HEK293T (cell line): ENCODE data around the gene TFAP2D.

Experiments used
- ARNT ChIP-seq: fragments of 450-650 bp; IDR thresholded peaks from 2 replicates; pipeline ENCODE4 v1.6.1; 2017; ENCODE audit warnings: mild to moderate bottlenecking
- BHLHE40 ChIP-seq: fragments of 450-650 bp; IDR thresholded peaks from 2 replicates; pipeline ENCODE4 v1.6.1; 2016; ENCODE audit warnings: mild to moderate bottlenecking, moderate library complexity, borderline replicate concordance
- CTBP1 ChIP-seq: fragments of 450-650 bp; IDR thresholded peaks from 2 replicates; pipeline ENCODE4 v1.6.1; 2016; ENCODE audit warnings: borderline replicate concordance
- ELF4 ChIP-seq: fragments of 450-650 bp; IDR thresholded peaks from 2 replicates; pipeline ENCODE4 v1.6.1; 2017; ENCODE audit warnings: antibody characterized with exemption
- FOXK2 ChIP-seq: fragments of 450-650 bp; IDR thresholded peaks from 2 replicates; pipeline ENCODE4 v1.6.1; 2016; ENCODE audit warnings: mild to moderate bottlenecking
- FOXM1 ChIP-seq: fragments of 450-650 bp; IDR thresholded peaks from 2 replicates; pipeline ENCODE4 v1.6.1; 2017; ENCODE audit warnings: mild to moderate bottlenecking, borderline replicate concordance
- HDGF ChIP-seq: fragments of 450-650 bp; IDR thresholded peaks from 2 replicates; pipeline ENCODE4 v1.6.1; 2017; ENCODE audit warnings: antibody characterized with exemption, borderline replicate concordance
- LEF1 ChIP-seq: fragments of 450-650 bp; IDR thresholded peaks from 2 replicates; pipeline ENCODE4 v1.6.1; 2017; ENCODE audit warnings: mild to moderate bottlenecking, borderline replicate concordance
- NFRKB ChIP-seq: fragments of 450-650 bp; IDR thresholded peaks from 2 replicates; pipeline ENCODE4 v1.6.1; 2016; ENCODE audit warnings: mild to moderate bottlenecking, moderate library complexity
- PKNOX1 ChIP-seq: fragments of 450-650 bp; IDR thresholded peaks from 2 replicates; pipeline ENCODE4 v1.6.1; 2016
- SP1 ChIP-seq: fragments of 450-650 bp; IDR thresholded peaks from 2 replicates; pipeline ENCODE4 v1.6.1; 2017
- SUZ12 ChIP-seq: fragments of 450-650 bp; IDR thresholded peaks from 2 replicates; pipeline ENCODE4 v1.6.1; 2016; ENCODE audit warnings: mild to moderate bottlenecking
- ZNF384 ChIP-seq: fragments of 450-650 bp; IDR thresholded peaks from 2 replicates; pipeline ENCODE4 v1.6.1; 2016

DNA sequence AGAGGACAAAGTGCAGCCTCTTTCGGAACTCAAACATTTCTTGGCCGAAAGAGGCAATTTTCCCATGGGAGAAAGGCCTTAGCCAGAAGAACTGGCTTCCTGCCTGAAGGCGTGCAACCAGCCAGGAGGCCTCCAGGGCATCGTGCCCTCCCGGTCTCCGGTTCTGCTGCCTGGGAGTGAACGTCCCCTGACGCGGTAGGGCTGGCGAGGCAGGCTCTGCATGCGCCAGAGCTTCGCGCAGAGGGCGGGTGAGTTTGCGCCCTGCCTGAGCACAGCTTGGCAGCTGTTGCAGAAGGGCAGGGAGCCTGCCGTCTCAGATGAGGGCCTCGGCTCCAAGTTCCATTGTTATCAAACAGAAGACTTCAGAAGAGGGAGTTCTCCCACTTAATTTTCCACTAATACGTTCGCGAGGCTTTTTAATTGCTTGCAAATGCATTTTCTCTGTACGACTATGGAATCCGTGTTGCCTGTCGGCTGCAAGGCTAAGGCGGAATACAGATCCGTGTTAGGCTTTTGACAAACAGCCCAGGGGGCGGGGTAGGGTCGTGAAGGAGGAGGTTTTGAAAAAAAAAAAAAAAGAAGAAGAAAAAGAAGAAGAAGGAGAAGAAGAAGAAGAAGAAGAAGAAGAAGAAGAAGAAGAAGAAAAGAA lies 5.5 kb upstream of the TFAP2D start:
- no peak for TF ChIP-seq SUZ12
- no peak for TF ChIP-seq NFRKB
- TF ChIP-seq SP1 = no peak
- no peak for TF ChIP-seq LEF1
- no peak for TF ChIP-seq PKNOX1
- no peak for TF ChIP-seq BHLHE40
- no peak for TF ChIP-seq HDGF
- no peak for TF ChIP-seq FOXM1
- TF ChIP-seq ELF4 = no peak
- no peak for TF ChIP-seq CTBP1
- no peak for TF ChIP-seq ZNF384
- no peak for TF ChIP-seq FOXK2
- TF ChIP-seq ARNT = no peak
